Sigmoid colon (tissue), 7 donors: Measurements from ENCODE around the gene RPL12. TPM values are rescaled to one million over a fixed set of nuclear protein-coding genes. Genes with fewer than 3 reads are reported as not detected.

ENCODE experiments used
- DNase-seq: peaks from one replicate; pipeline ENCODE4 v3.0.0-alpha.2; 2019
- H3K27ac ChIP-seq, 4 donors: fragments of 200-600 bp; sonication (generic); one replicate each; pipeline ENCODE4 v1.5.1; 2016 to 2019; ENCODE audit warnings: mild to moderate bottlenecking in 1 of 4
- H3K27me3 ChIP-seq, 3 donors: fragments of 200-600 bp; sonication (generic); one replicate each; pipeline ENCODE4 v1.5.1; 2019; ENCODE audit warnings: mild to moderate bottlenecking in 1 of 3
- H3K36me3 ChIP-seq, 4 donors: fragments of 200-600 bp; sonication (generic); one replicate each; pipeline ENCODE4 v1.5.1; 2016 to 2019
- H3K4me1 ChIP-seq, 4 donors: fragments of 200-600 bp; sonication (generic); one replicate each; pipeline ENCODE4 v1.5.1; 2017 to 2019
- H3K4me3 ChIP-seq, 4 donors: fragments of 200-600 bp; sonication (generic); one replicate each; pipeline ENCODE4 v1.5.1; 2017 to 2019; ENCODE audit warnings: mild to moderate bottlenecking in 2 of 4, moderate library complexity in 1 of 4
- H3K9me3 ChIP-seq, 4 donors: fragments of 200-600 bp in 3 of 4; sonication (generic) in 3 of 4; one replicate each; pipeline versions ENCODE4 v1.5.1 to v1.6.1; 2013 to 2019
- EP300 ChIP-seq, 4 donors: sonication (generic); formaldehyde crosslinking; IDR thresholded peaks; one replicate each; pipeline ENCODE4 v1.6.1; 2017; ENCODE audit warnings: antibody characterized with exemption in 4 of 4
- POLR2A ChIP-seq, 2 donors: fragments of 450-650 bp; IDR thresholded peaks; one replicate each; pipeline ENCODE4 v1.6.1; 2016; ENCODE audit warnings: antibody characterized with exemption in 2 of 2, mild to moderate bottlenecking in 2 of 2, moderate library complexity in 2 of 2
- POLR2AphosphoS5 ChIP-seq, 4 donors: sonication (generic); formaldehyde crosslinking; IDR thresholded peaks; one replicate each; pipeline ENCODE4 v1.6.1; 2017; ENCODE audit warnings: antibody characterized with exemption in 4 of 4
- WGBS, 2 donors: extraction: QIAGEN DNeasy Blood & Tissue Kit; methylation state at CpG; one replicate each; pipeline ENCODE4 v1.1.7; 2013; 5-methylcytosine and 5-hydroxymethylcytosine counted together
- intact Hi-C: fragments of 100-400 bp; cut with DNase I; formaldehyde crosslinking; loops from one replicate; pipeline ENCODE4 v1.15.1; 2023
- polyA plus RNA-seq, 3 donors: library from polyadenylated mRNA; stranded (reverse); fragments of 200-250 nt; gene quantifications; one replicate each; pipeline ENCODE4 v1.2.3, GENCODE V29; 2013
- total RNA-seq, 4 donors: library from RNA; depleted of rRNA; stranded (reverse); fragments of >200 nt; gene quantifications; one replicate each; pipeline ENCODE4 v1.1.0, GENCODE V29; 2016
- TF ChIP-seq, protein P1 (sequence below), 4 experiments: fragments of 450-650 bp in 3 of 4; fragments of 200-600 bp in 1 of 4; IDR thresholded peaks; one replicate each; pipeline ENCODE4 v1.5.1; 2016 to 2019; ENCODE audit warnings: antibody characterized with exemption in 4 of 4, mild to moderate bottlenecking in 3 of 4, moderate library complexity in 2 of 4
- donor health status: healthy with polysubstance abuse.
- donor health status: Bipolar disorder and iron deficiency.
- donor health status: healthy.

RPL12 gene
- total and polyA plus RNA-seq, 7 donors = 2,492 to 5,061 (median 2,965) TPM

DNA sequence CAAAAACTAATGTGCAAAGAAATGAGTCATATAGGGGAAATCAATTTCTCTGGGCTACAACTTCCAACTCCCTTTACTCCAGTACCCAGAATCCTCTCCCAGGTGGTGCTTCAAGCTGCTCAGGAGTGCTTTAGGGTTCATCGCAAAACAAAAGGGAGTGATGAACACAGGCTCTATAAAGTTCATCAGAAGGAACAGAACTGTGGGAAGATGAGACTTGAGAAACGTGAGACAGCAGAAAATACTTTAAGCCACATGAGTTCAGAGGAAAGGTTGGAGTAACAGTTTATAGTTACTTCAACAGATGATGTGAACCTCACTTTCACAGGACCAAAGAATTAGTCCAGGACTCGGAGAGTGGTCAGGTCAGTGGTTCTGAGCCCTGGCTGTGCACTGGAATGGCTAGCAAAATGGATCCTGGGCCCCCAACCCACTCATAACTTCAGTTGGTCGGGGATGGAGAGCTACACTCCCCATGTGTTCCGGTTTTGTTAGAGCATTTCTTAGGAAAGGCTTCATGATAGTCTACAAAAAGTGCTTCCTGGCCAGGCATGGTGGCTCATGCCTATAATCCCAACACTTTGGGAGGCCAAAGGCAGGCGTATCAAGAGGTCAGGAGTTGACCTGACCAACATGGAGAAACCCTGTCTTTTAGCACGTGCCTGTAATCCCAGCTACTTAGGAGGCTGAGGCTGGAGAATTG is 4.3 kb downstream of the RPL12 start:
- no peak for DNase-seq
- H3K9me3 ChIP-seq = no peaks in the 10 kb centered on the region
- TF ChIP-seq, protein P1, sequence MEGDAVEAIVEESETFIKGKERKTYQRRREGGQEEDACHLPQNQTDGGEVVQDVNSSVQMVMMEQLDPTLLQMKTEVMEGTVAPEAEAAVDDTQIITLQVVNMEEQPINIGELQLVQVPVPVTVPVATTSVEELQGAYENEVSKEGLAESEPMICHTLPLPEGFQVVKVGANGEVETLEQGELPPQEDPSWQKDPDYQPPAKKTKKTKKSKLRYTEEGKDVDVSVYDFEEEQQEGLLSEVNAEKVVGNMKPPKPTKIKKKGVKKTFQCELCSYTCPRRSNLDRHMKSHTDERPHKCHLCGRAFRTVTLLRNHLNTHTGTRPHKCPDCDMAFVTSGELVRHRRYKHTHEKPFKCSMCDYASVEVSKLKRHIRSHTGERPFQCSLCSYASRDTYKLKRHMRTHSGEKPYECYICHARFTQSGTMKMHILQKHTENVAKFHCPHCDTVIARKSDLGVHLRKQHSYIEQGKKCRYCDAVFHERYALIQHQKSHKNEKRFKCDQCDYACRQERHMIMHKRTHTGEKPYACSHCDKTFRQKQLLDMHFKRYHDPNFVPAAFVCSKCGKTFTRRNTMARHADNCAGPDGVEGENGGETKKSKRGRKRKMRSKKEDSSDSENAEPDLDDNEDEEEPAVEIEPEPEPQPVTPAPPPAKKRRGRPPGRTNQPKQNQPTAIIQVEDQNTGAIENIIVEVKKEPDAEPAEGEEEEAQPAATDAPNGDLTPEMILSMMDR (IDR thresholded peaks at IDR 0.05) = no peak
- no peak for TF ChIP-seq POLR2A (IDR thresholded peaks at IDR 0.05)
- no peak for TF ChIP-seq POLR2AphosphoS5 (IDR thresholded peaks at IDR 0.05)
- no peak for TF ChIP-seq EP300 (IDR thresholded peaks at IDR 0.05)
- H3K27ac ChIP-seq = peak overlapping the region in 1 of 4 donors; percentile 97
- no peaks in the 10 kb centered on the region for H3K27me3 ChIP-seq
- 81 to 86% methylated on average over 7 of the region's 7 CpGs for WGBS, 2 donors
- H3K36me3 ChIP-seq = peaks cover 17 to 78% (median 55%) of the 10 kb centered on the region in 4 donors
- H3K4me3 ChIP-seq = no peak overlapping the region
- H3K4me1 ChIP-seq = peaks cover 0 to 33% (median 29%) of the 10 kb centered on the region in 4 donors
- intact Hi-C loops = no loop called here

GRCh38 chr9:127445851-127446712 is 5.1 kb downstream of the RPL12 start:
- peak overlapping the region in 2 of 4 donors; percentile 5 to 97 for H3K27ac ChIP-seq
- peaks cover 17 to 86% (median 60%) of the 10 kb centered on the region in 4 donors for H3K36me3 ChIP-seq
- 76 to 85% methylated on average over 4 of the region's 4 CpGs for WGBS, 2 donors
- no peak for DNase-seq
- H3K9me3 ChIP-seq = no peaks in the 10 kb centered on the region
- TF ChIP-seq POLR2AphosphoS5 (IDR thresholded peaks at IDR 0.05) (no peak), POLR2A (IDR thresholded peaks at IDR 0.05) (no peak), EP300 (IDR thresholded peaks at IDR 0.05) (no peak)
- TF ChIP-seq, protein P1 (IDR thresholded peaks at IDR 0.05) = no peak
- no peaks in the 10 kb centered on the region for H3K27me3 ChIP-seq
- peaks cover 0 to 31% (median 28%) of the 10 kb centered on the region in 4 donors for H3K4me1 ChIP-seq
- H3K4me3 ChIP-seq = no peak overlapping the region
- intact Hi-C loops = no loop called here

DNA sequence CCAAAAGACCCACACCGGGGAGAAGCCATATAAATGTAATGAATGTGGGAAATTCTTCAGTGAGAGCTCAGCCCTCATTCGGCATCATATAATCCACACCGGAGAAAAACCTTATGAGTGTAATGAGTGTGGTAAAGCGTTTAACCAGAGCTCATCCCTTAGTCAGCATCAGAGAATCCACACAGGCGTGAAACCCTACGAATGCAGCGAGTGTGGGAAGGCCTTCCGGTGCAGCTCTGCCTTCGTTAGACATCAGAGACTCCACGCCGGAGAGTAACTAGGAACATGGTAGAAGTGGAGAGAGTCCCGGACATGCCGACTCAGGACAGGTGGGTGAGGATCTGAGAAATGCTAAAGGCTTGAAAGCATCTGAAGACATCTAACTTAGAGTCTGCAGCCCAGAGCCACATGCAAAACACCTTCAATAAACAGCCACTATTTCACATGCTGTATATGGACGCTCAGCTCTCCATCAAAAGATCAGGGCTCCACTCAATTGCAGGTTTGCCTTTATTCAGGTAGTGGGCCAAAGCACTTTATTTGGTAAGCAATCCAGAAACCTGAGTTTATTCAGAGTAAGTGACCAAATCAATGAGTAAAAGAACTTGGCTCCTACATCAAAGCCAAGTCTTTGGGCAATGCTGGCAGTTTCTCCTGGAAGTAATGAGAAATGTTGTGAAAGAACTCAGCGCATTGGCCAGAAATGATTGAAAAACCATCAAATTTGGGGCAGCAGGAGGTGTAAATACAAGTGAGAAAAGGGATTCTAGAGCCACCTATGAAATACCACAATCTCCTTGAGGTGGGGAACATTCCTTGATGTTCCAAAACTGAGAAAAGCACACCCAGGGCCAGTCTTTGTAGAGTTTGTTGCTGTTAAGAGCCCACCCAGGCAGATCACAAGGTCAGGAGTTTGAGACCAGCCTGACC is 6.0 kb downstream of the RPL12 start:
- peaks cover 0 to 28% (median 23%) of the 10 kb centered on the region in 4 donors for H3K4me1 ChIP-seq
- intact Hi-C loops = no loop called here
- no peak for DNase-seq
- TF ChIP-seq, protein P1 (IDR thresholded peaks at IDR 0.05) = no peak
- TF ChIP-seq POLR2AphosphoS5 (IDR thresholded peaks at IDR 0.05) (no peak), EP300 (IDR thresholded peaks at IDR 0.05) (no peak), POLR2A (IDR thresholded peaks at IDR 0.05) (no peak)
- WGBS, 2 donors = 94% methylated on average over 15 of the region's 15 CpGs
- no peaks in the 10 kb centered on the region for H3K9me3 ChIP-seq
- peaks cover 17 to 95% (median 67%) of the 10 kb centered on the region in 4 donors for H3K36me3 ChIP-seq
- H3K27me3 ChIP-seq = no peaks in the 10 kb centered on the region
- H3K27ac ChIP-seq = peak overlapping the region in 3 of 4 donors; percentile 5 to 69 (median 62)
- no peak overlapping the region for H3K4me3 ChIP-seq

DNA sequence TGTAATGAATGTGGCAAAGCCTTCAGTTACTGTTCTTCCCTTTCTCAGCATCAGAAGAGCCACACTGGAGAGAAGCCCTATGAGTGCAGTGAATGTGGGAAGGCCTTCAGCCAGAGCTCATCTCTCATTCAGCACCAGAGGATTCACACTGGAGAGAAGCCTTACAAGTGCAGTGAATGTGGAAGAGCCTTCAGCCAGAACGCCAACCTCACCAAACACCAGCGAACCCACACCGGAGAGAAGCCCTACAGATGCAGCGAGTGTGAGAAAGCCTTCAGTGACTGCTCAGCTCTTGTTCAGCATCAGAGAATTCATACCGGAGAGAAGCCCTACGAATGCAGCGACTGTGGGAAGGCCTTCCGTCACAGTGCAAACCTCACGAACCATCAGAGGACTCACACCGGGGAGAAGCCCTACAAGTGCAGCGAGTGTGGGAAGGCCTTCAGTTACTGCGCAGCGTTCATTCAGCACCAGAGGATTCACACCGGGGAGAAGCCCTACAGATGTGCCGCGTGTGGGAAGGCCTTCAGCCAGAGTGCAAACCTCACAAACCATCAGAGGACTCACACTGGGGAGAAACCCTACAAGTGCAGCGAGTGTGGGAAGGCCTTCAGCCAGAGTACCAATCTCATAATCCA is 6.8 kb downstream of the RPL12 start:
- Histone ChIP-seq H3K36me3 (peaks cover 20 to 98% (median 67%) of the 10 kb centered on the region in 4 donors), H3K27me3 (no peaks in the 10 kb centered on the region), H3K4me1 (peaks cover 0 to 21% (median 15%) of the 10 kb centered on the region in 4 donors), H3K4me3 (no peak overlapping the region), H3K9me3 (no peaks in the 10 kb centered on the region), H3K27ac (peak overlapping the region; percentile 1 to 69 (median 58))
- WGBS, 2 donors = 86 to 93% methylated on average over 17 of the region's 17 CpGs
- no peak for TF ChIP-seq POLR2A (IDR thresholded peaks at IDR 0.05)
- TF ChIP-seq, protein P1 (IDR thresholded peaks at IDR 0.05) = no peak
- no peak for TF ChIP-seq EP300 (IDR thresholded peaks at IDR 0.05)
- TF ChIP-seq POLR2AphosphoS5 (IDR thresholded peaks at IDR 0.05) = no peak
- intact Hi-C loops = no loop called here
- DNase-seq = no peak
